ENCODE measurements around the gene C12orf76.
"Not testable (repeated sequence)": the region's sequence is repeated elsewhere in the genome, so short reads cannot be mapped to it uniquely, and the experiment has no call there.

The C12orf76 gene

DNA sequence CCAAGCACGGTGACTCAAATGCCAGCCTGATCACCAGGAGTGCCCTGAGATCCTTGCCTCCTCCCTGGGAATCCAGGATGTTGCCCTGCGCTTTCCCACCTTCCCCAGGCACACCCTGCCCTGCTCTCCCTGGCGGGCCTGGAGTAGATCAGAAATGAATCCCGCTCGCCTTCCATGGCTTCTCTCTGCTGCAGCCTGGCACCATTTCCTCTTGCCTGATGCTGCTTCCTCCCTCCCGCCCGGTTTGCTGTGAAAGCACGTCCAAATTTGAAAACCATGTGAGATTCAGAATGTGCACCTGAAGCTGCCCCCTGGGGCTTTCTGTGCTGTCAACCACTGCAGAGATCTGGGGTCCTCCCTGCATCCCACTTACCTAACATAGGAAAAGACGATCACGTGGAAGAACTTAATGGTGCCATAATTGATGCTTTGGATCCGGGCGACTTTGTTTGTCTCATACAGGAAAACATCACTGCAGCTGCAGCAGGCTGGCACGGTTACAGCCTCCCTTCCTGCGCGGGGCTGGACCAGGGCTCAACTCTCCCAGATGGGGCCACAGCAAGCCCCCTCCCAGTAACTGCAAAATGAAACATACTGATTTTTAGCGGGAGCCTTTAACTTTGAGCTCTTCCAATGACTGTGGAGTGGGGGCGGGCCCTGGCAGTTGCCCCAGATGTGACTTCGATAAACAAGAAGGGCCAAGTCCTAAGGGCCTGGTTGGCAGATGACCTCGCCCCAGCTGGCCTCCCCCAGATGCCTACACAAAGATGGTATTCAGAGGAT lies 24.9 kb upstream of the C12orf76 start:
- H3K4me3 ChIP-seq = peak overlapping the region; percentile 68
- TF ChIP-seq, protein P1, sequence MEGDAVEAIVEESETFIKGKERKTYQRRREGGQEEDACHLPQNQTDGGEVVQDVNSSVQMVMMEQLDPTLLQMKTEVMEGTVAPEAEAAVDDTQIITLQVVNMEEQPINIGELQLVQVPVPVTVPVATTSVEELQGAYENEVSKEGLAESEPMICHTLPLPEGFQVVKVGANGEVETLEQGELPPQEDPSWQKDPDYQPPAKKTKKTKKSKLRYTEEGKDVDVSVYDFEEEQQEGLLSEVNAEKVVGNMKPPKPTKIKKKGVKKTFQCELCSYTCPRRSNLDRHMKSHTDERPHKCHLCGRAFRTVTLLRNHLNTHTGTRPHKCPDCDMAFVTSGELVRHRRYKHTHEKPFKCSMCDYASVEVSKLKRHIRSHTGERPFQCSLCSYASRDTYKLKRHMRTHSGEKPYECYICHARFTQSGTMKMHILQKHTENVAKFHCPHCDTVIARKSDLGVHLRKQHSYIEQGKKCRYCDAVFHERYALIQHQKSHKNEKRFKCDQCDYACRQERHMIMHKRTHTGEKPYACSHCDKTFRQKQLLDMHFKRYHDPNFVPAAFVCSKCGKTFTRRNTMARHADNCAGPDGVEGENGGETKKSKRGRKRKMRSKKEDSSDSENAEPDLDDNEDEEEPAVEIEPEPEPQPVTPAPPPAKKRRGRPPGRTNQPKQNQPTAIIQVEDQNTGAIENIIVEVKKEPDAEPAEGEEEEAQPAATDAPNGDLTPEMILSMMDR (IDR thresholded peaks at IDR 0.05) = no peak
- peak overlapping the region in 1 of 2 donors; percentile 37 for H3K27ac ChIP-seq
- DNase-seq (ENCODE audit: low spot score) = no peak

DNA sequence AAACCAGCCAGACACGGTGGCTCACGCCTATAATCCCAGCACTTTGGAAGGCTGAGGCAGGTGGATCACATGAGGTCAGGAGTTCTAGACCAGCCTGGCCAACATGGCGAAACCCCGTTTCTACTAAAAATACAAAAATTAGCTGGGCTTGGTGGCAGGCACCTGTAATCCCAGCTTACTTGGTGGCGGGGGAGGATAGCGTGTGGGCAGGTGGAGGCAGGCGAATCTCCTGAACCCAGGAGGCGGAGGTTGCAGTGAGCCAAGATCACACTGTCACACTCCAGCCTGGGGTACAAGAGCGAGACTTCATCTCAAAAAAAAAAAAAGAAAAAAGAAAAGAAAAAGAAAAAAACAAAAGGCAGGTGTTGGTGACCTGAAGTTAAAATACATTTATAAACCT lies 24.3 kb upstream of the C12orf76 start:
- peak overlapping the region; percentile 68 for H3K4me3 ChIP-seq
- not testable (repeated sequence) for H3K27ac ChIP-seq; DNase-seq (ENCODE audit: low spot score)

DNA sequence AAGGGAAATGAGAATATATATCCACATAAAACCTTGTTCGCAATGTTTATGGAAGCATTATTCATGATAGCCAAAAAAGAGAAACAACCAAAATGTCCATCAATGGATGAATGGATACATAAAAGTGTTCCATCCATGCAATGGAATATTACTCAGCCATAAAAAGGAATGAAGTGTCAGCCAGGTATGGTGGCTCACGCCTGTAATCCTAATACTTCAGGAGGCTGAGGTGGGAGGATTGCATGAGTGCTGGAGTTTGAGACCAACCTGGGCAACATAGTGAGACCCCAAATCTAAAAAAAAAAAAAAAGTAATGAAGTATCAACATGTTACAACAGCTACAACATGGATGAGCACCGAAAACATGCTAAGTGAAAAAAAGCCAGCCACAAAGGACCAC lies 23.6 kb upstream of the C12orf76 start:
- TF ChIP-seq, protein P1 (IDR thresholded peaks at IDR 0.05) = no peak
- DNase-seq (ENCODE audit: low spot score) = no peak
- H3K27ac ChIP-seq = no peak overlapping the region
- H3K4me3 ChIP-seq = no peak overlapping the region

DNA sequence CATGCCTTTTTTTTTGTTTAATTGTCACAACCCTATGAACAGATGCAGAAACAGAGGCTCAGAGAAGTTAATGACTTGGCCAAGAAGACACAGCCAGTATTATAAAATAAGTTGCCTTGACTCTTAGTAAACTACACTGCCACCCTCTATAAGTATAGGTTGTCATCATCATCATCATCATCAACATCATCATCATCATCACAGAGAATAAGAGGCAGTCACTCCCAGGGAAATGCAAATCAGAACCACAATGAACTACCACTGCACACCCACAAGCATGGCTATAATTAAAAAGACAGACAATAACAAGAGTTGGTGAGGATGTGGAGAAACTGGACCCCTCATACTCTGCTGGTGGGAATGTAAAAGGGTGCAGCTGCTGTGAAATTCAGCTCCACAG lies 23.2 kb upstream of the C12orf76 start:
- no peak for DNase-seq (ENCODE audit: low spot score)
- Histone ChIP-seq H3K27ac (no peak overlapping the region), H3K4me3 (no peak overlapping the region)
- TF ChIP-seq, protein P1 (IDR thresholded peaks at IDR 0.05) = no peak

DNA sequence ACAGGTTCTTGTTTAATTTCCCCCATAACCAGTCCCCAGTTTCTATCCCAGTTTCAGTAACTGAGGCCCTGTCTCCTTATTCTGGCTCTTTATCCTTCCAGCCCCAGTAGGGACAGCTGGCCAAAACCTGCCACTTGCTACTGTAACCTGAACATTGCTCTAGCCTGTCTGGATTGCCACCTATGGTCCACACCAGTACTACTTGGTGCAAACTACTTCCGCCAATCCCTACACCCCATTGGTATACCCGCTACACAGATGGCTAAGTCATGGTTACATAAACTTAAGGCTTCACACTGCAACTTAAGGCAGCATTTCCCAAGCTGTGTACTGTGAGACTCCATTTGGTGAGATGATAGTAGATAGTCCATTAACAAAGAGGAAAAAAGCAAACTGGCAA lies 20.3 kb upstream of the C12orf76 start:
- TF ChIP-seq, protein P1 (IDR thresholded peaks at IDR 0.05) = no peak
- no peak for DNase-seq (ENCODE audit: low spot score)
- Histone ChIP-seq H3K27ac (no peak overlapping the region), H3K4me3 (no peak overlapping the region)

DNA sequence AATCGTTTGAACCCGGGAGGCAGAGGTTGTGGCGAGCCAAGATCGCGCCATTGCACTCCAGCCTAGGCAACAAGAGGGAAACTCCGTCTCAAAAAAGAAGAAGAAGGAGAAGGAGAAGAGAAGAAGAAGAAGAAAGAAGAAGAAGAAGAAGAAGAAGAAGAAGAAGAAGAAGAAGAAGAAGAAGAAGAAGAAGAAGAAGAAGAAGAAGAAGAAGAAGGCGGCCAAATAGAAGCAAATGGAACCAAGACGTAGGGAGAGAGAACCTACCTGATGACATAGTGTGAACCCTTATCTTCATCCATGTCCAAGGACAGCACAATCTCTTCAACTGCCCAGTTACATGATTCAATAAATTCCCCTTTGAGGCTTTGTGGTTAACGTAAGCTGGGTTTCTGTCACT lies 19.8 kb upstream of the C12orf76 start:
- H3K27ac ChIP-seq; DNase-seq (ENCODE audit: low spot score); H3K4me3 ChIP-seq: not testable (repeated sequence)

DNA sequence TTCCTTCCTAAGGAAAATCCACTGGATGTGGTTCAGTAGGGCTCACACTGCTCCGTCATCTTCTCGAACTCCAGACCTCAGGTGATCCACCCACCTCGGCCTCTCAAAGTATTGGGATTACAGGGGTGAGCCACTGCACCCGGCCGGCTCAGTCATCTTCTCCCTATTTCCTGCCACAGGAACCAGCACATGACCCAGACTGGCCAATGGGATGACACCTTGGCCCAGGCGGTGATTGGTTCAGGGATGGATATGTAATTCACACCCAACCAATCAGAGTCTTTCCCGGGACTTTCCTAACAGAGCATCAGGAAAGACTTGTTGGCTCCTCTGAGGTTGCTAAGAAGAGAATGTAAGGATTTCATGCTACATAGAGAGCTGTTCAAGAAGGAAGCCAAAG lies 19.2 kb upstream of the C12orf76 start:
- TF ChIP-seq, protein P1 (IDR thresholded peaks at IDR 0.05) = no peak
- Histone ChIP-seq H3K27ac (no peak overlapping the region), H3K4me3 (no peak overlapping the region)
- no peak for DNase-seq (ENCODE audit: low spot score)

DNA sequence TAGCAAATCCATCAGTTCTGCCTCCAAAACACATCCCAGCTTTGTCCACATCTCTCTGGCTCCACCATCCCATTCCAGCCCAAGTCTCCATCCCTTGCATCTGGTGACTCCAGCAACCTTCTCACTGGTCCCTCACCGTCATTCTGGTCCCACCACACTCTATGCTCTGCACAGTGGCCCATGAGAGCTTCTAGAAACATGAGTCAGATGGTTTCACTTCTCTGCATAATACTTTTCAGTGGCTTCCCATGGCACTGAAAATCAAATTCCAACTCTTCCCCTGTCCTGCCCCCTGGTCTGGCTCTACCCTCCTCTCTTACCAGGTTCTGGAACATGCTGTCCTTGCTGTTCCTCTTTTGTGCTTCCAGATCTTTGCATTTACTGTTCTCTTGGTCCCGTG lies 17.2 kb upstream of the C12orf76 start:
- no peak overlapping the region for H3K4me3 ChIP-seq
- TF ChIP-seq, protein P1 (IDR thresholded peaks at IDR 0.05) = no peak
- H3K27ac ChIP-seq = no peak overlapping the region
- DNase-seq (ENCODE audit: low spot score) = no peak
